NCI-H345 treated with DMSO at 0.1 percent for 48 hours (cell line): ENCODE results near the gene DOK5.
"Not testable (repeated sequence)": the region's sequence is repeated elsewhere in the genome, so short reads cannot be mapped to it uniquely, and the experiment has no call there.

Experiments
- DNase-seq: peaks from one replicate; lab custom pipeline; 2025; ENCODE audit not compliant: unreplicated experiment; lab: John Stamatoyannopoulos, UW

The DOK5 gene

GRCh38 chr20:54475334-54476168 is at the start of gene DOK5:
Gene DOK5, plus strand, starts transcription at chr20:54475593. Its CDS starts 354 bp downstream, at chr20:54475947.
- DNase-seq: no peak

DNA sequence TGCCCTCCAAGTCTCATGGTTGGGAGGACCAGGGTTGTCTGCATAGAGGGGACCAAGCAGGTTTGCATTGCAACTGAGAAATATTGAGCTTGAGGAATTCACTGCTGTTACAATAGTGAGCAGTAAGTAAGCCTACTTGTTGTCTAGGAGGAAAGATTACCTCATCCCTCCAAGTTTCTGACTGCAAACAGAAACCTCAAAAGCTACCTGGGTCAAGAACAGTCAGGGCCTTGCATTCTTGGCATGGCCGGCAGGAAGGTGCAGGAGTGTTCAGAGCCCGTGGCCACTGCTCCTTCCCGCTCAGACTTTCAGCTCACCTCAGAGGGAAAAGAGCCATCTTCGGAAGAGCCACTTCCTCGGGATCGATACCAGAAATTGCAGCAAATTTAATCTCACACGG is 46.0 kb upstream of the DOK5 start:
- no peak for DNase-seq

DNA sequence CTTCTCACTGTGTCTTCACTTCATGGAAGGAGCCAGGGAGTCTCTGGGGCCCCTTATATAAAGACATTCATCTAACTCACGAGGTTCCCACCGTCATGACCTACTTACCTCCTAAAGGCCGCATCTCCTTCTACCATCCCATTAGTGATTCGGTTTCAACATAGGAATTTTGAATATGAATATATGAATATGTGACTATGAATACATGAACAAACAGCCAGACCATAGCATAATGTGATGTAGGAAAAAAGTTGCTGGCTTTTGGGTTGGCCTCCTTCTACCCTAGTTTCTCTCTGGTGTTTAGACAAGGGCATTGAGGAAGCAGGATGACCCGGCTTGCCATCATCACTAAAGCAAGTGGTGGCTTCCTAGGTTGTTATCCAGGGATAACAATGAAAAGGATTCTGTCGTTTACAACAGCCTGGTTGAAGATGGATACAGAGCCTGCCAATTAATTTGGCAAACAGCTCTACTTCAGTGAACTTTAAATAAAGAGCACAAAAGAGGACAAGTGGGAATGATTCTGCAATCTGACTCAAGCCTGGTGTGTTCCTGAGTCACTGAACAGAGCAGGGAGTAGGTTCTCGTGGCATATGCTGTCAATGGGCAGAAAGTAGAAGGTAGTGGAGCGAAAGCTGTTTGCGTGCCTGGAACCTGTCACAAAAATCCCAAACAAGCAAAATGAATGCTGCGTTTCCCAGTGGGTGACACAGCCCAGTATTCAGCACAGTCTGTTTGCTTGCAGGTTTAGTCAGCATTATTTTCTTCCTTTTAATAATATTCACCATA is 44.0 kb upstream of the DOK5 start:
- DNase-seq: no peak

GRCh38 chr20:54432966-54433365 is 42.4 kb upstream of the DOK5 start:
- no peak for DNase-seq

- no peak for DNase-seq
Observed at GRCh38 chr20:54433636-54434035, 41.8 kb upstream of the DOK5 start.

GRCh38 chr20:54434196-54434595 is 41.2 kb upstream of the DOK5 start:
- DNase-seq: no peak

GRCh38 chr20:54435015-54435414 is 40.4 kb upstream of the DOK5 start:
- DNase-seq: no peak

GRCh38 chr20:54436410-54436809 is 39.0 kb upstream of the DOK5 start:
- DNase-seq: not testable (repeated sequence)

GRCh38 chr20:54438166-54438565 is 37.2 kb upstream of the DOK5 start:
- DNase-seq: no peak

- DNase-seq: no peak
Observed at GRCh38 chr20:54450207-54450606, 25.2 kb upstream of the DOK5 start.

DNA sequence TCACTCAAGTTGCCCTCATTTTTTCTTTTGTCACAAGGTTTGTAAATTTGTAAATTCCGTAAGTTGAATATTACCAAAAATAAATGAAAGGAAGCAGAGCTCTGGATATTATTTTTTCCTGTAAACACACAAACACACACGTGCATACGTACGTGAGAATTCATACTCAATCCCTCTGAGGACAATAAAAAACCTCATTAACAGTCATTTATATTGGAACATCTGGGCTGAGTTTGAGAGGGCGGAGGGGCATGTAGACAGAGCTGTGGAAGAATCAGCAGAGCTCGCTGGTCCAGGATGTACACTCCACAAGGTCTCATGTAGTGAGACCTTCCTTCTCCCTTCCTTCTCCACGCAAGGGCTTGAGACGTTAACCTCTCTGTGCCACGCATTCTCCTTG is 24.2 kb upstream of the DOK5 start:
- DNase-seq: no peak

DNA sequence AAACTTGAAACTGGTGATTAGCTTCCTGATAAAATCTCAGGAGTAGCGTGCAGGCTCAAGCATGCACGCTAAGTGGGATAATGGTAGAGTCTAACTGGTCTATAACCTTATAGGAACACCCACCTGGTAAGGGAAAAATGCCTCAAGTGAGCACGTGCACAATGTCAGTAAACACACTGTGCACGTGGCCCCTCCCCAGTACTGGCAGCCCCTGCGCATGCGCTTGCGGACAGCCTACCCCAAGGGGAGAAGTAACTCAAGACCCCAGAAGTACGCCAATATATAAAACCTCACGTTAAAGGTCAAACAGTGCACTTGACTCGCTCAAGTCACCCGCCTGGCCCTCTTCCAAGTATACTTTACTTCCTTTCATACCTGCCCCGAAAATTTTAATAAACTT is 23.1 kb upstream of the DOK5 start:
- no peak for DNase-seq

DNA sequence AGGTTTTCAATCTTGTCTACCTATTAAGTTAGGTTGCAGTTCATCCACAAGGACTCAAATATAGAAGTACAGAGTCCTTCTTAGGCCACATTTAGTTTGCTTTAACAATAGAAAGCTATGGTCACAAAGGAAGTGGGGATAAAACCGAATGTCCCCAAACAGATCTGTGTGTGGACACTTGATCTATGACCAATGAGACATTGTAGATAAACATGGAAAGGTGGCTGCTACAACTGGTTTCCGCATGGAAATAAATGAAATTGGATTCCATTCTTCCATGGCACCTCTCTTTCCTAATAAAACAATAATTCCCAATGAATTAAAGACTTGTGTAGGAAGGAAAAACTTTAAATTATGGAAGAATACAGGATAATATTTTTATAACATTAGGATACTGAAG is 20.4 kb upstream of the DOK5 start:
- DNase-seq: no peak

- no peak for DNase-seq
Observed at GRCh38 chr20:54456423-54456822, 19.0 kb upstream of the DOK5 start.

GRCh38 chr20:54456961-54457360 is 18.4 kb upstream of the DOK5 start:
- no peak for DNase-seq

DNA sequence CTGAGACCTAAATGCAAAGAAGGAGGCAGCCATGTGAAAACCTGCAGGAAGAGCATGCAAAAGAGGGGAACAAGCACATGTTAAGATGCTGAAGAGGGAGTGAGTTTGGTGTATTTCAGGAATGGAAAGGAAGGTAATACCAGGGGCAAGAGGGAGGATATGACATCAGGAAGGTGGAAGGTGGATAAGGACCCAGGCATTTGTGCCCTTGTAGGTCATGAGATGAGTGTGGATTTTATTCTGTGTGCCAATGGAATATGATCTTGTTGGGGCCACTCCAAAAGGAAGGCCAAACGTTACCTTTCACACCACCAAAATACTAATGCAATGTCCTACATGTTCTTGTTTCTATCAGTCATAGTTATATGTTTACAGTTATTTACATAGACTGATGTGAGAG is 17.2 kb upstream of the DOK5 start:
- no peak for DNase-seq

DNA sequence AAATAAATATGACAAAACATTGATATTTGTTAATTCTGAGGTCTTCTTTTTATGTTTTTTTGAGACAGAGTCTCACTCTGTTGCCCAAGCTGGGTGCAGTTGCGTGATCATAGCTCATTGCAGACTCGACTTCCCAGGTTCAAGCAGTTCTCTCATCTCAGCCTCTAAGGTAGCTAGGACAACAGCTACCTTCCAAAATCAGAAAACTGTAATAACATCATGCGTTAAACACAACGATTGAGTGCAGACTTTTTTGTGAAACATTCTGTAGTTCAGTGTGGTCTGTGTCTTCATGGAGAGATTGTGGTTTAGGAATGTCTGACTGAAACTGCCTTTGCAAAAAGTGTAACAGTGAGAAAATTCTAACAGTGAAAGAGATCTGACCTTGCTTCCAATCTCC is 16.1 kb upstream of the DOK5 start:
- DNase-seq: no peak

GRCh38 chr20:54464003-54464402 is 11.4 kb upstream of the DOK5 start:
- DNase-seq: no peak

GRCh38 chr20:54466127-54466526 is 9.3 kb upstream of the DOK5 start:
- no peak for DNase-seq

GRCh38 chr20:54467622-54468021 is 7.8 kb upstream of the DOK5 start:
- no peak for DNase-seq

DNA sequence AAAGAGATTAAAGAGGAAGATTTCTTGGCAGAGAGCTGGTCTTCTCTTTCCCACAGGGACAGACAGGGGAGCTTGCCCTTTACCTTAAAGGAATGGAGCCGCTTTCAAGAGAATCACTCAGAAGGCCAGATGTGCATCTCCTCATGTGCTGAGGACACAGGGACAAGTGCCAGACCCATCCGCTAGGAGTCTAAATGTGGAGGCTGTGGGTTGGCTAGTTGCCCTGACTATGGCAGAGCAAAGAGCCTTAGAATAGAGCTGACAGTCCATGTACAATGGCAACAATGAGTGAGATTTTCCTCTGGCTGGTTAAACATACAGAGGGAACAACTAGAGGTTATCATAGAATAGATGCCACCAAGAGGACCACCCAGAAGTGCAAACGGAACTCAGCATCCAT is 7.3 kb upstream of the DOK5 start:
- no peak for DNase-seq

- DNase-seq: no peak
Observed at GRCh38 chr20:54469293-54469692, 6.1 kb upstream of the DOK5 start.
